ENCODE measurements around the gene PARVG. TPM values are rescaled to one million over a fixed set of nuclear protein-coding genes. Genes with fewer than 3 reads are reported as not detected.

The PARVG gene
- total and polyA plus RNA-seq, 2 of the 13 experiments (the other 11 are each of a cell fraction or from before 2014, with no cell fraction given), result not detected

GRCh38 chr22:44180706-44181032 lies at the start of gene PARVG (continued):
- TF ChIP-seq ZNF724P (CRISPR knock-in tag; IDR thresholded peaks at IDR 0.05; ENCODE audit: borderline replicate concordance), result no peak
- no peak for TF ChIP-seq REST (IDR thresholded peaks at IDR 0.05; ENCODE audit: borderline replicate concordance in 1 of 2, low read depth in 1 of 2, low read length in 2 of 2)
- TF ChIP-seq RFX5 (IDR thresholded peaks at IDR 0.05; ENCODE audit: low read depth, low read length), result peak; percentile 97

GRCh38 chr22:44131412-44131811 lies 49.3 kb upstream of the PARVG start:
- DNase-seq (ENCODE audit: low spot score) (no peak), ATAC-seq (no peak), FAIRE-seq (no peak)
- Histone ChIP-seq H4K20me1 (ENCODE audit: insufficient read depth, low read length) (no peaks in the 10 kb centered on the region), H3K4me1 (ENCODE audit: insufficient read depth, low read length) (no peaks in the 10 kb centered on the region), H3K27ac (ENCODE audit: extremely low read length, insufficient read depth, low read length) (no peak overlapping the region), H3K4me3 (replicated peaks in 1 of 3; ENCODE audit: insufficient read depth in 1 of 3, low read depth in 2 of 3, low read length in 3 of 3) (no peak overlapping the region), H3K9me3 (ENCODE audit: low read length) (peaks cover 6% of the 10 kb centered on the region; the same call in 1 of the 2 replicates), H3K36me3 (replicated peaks in 1 of 2; ENCODE audit: control insufficient read depth in 1 of 2, insufficient read depth in 2 of 2, low read length in 2 of 2) (no peaks in the 10 kb centered on the region), H3K79me2 (ENCODE audit: insufficient read depth, low read length) (no peaks in the 10 kb centered on the region), H3K9ac (ENCODE audit: insufficient read depth, low read depth, low read length) (no peak overlapping the region), H3K27me3 (ENCODE audit: control insufficient read depth in 1 of 2, insufficient read depth in 2 of 2, low read length in 2 of 2) (no peaks in the 10 kb centered on the region; a peak in 1 of 5 replicates), H3K4me2 (ENCODE audit: low read depth, low read length) (no peak overlapping the region), H2AFZ (ENCODE audit: low read length) (no peak overlapping the region)
- WGBS (ENCODE audit: low lambda C conversion rate), result 54% methylated on average over 12 of the region's 12 CpGs
- in situ Hi-C loops (cut with HindIII; ENCODE audit: extremely low pct_ligation_motif_present, low pct_unique_long_range_greater_than_20kb), result no loop called here
- ChIA-PET POLR2A (no interaction called here), CTCF (ENCODE audit: low intra/inter-chr PET ratio, low total read pairs) (no interaction called here)
- no TSS peak for BruUV-seq (replicated peaks)
- intact Hi-C loops (cut with micrococcal nuclease; ENCODE audit: unreplicated experiment), result no loop called here
- TF ChIP-seq ZNF879 (CRISPR knock-in tag; IDR thresholded peaks at IDR 0.05) (no peak), ZFYVE20 (CRISPR knock-in tag; IDR thresholded peaks at IDR 0.05; ENCODE audit: borderline replicate concordance, low read depth) (no peak), NR2F2 (IDR thresholded peaks at IDR 0.05; ENCODE audit: borderline replicate concordance, low read depth) (no peak), NBN (conservative IDR thresholded peaks at IDR 0.05) (no peak), ZNF207 (IDR thresholded peaks at IDR 0.05; ENCODE audit: borderline replicate concordance) (no peak), ZMYM2 (CRISPR knock-in tag; IDR thresholded peaks at IDR 0.05) (no peak), SMAD1 (CRISPR knock-in tag; IDR thresholded peaks at IDR 0.05; ENCODE audit: borderline replicate concordance, low read depth) (no peak), MAX (IDR thresholded peaks at IDR 0.05) (no peak), ZNF275 (CRISPR knock-in tag; IDR thresholded peaks at IDR 0.05; ENCODE audit: borderline replicate concordance) (no peak), RNF219 (CRISPR knock-in tag; IDR thresholded peaks at IDR 0.05) (no peak), ZNF800 (CRISPR knock-in tag; IDR thresholded peaks at IDR 0.05) (no peak), ZSCAN30 (CRISPR knock-in tag; IDR thresholded peaks at IDR 0.05) (no peak)
